GM18951 (cell line): Measurements from ENCODE around the gene HAUS2.
A peak's percentile ranks its signal among the peaks of the same experiment; 100 is the strongest.
"Not testable (repeated sequence)": the region's sequence is repeated elsewhere in the genome, so short reads cannot be mapped to it uniquely, and the experiment has no call there.

ENCODE experiments used
- POLR2A ChIP-seq: IDR thresholded peaks from 4 replicates; pipeline ENCODE4 v1.6.1; 2011; ENCODE audit warnings: mild to moderate bottlenecking; ENCODE audit not compliant: insufficient read length, insufficient read depth; ENCODE audit errors: extremely low read depth
- in situ Hi-C: fragments of 300-500 bp; cut with MboI; formaldehyde crosslinking; loops from one replicate; pipeline ENCODE4 v1.12.0; 2022; ENCODE audit warnings: low sequenced_read_pairs, mixed read lengths, inconsistent platforms; ENCODE audit not compliant: unreplicated experiment

HAUS2 gene

GRCh38 chr15:42549032-42549491 is 424 bp downstream of the HAUS2 start:
- no peak for TF ChIP-seq POLR2A
- in situ Hi-C loops: no loop called here

- in situ Hi-C loops: no loop called here
- no peak for TF ChIP-seq POLR2A
These were observed 1.2 kb downstream of the HAUS2 start for GRCh38 chr15:42549741-42550392.

GRCh38 chr15:42553554-42553953 is 4.9 kb downstream of the HAUS2 start:
- in situ Hi-C loops: no loop called here
- no peak for TF ChIP-seq POLR2A

- in situ Hi-C loops: not testable (repeated sequence)
These were observed 8.0 kb downstream of the HAUS2 start for GRCh38 chr15:42556550-42557207.

- TF ChIP-seq POLR2A: no peak
- in situ Hi-C loops: no loop called here
These were observed 10.1 kb downstream of the HAUS2 start for GRCh38 chr15:42558739-42559138.

GRCh38 chr15:42575188-42576039 is 26.8 kb downstream of the HAUS2 start, which contains the start of gene STARD9:
STARD9 (plus strand) TSS chr15:42575606; CDS start chr15:42575716, 110 bp downstream.
- in situ Hi-C loops: no loop called here
- peak; percentile 83 for TF ChIP-seq POLR2A

GRCh38 chr15:42576040-42576594 is 27.5 kb downstream of the HAUS2 start:
- in situ Hi-C loops: no loop called here
- no peak for TF ChIP-seq POLR2A

- no peak for TF ChIP-seq POLR2A
These were observed 28.1 kb downstream of the HAUS2 start for GRCh38 chr15:42576776-42577175.

GRCh38 chr15:42577514-42578031 is 28.9 kb downstream of the HAUS2 start:
- in situ Hi-C loops: no loop called here
- no peak for TF ChIP-seq POLR2A

More at GRCh38 chr15:42576776-42577175, 28.1 kb downstream of the HAUS2 start:
- in situ Hi-C loops: no loop called here

GRCh38 chr15:42578984-42579537 is 30.4 kb downstream of the HAUS2 start:
- no peak for TF ChIP-seq POLR2A
- in situ Hi-C loops: no loop called here

GRCh38 chr15:42581272-42581730 is 32.7 kb downstream of the HAUS2 start:
- in situ Hi-C loops: no loop called here

GRCh38 chr15:42582569-42583375 is 34.1 kb downstream of the HAUS2 start:
- in situ Hi-C loops: no loop called here
- TF ChIP-seq POLR2A: no peak

More at GRCh38 chr15:42581272-42581730, 32.7 kb downstream of the HAUS2 start:
- peak; percentile 55 for TF ChIP-seq POLR2A
